Stimulated activated CD4-positive, alpha-beta T cell treated with anti-CD3 and anti-CD28 coated beads, Interleukin-4, amount 100 ng/mL, for 24 hours (primary cell): ENCODE results near the gene IL2RA.
"Not testable (repeated sequence)": the region's sequence is repeated elsewhere in the genome, so short reads cannot be mapped to it uniquely, and the experiment has no call there.

Experiments
- DNase-seq: peaks from one replicate; pipeline ENCODE4 v3.0.0-alpha.2; 2020

Gene IL2RA

DNA sequence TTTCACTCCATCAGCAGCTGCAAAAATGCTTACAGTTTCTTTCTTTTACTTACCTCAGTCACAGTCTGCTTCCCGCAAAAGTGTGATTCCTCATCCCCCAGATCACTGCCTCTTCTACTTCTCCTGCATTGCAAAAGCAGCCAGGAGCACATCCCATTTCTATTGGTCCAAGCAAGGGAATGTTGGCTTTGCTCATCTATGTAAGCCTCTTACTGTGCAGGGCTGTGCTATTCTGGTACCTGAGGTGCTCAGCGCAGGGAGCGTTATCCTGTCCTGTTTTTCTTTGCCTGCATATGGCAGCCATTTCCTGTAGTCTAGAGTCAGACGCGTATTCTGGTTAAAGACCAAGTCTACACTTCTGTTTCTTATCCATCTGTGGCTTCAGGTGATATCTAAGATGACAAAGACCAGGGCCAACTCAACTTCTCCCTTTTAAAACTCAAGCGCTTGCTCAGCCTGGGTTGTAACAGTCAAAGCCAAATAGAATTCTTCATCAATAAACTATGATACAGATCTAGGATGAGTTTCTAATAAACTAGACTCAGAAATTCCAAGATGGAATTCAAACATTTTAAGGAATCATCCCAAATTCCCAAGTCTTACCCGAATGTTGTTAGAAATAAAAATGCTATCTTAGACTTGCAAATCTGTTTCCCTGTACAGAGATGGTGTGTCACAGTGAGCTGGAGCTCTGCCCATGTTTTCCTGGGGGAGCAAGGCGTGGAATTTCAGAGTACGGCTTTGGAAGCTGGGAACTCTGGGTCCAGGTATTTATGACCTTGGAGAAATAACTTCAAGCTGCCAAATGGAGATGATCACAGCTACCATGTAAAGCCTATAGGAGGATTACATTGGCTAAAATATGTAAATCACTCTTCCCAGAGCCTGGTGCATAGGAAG, 20.6 kb upstream of the IL2RA start:
- DNase-seq, result no peak

DNA sequence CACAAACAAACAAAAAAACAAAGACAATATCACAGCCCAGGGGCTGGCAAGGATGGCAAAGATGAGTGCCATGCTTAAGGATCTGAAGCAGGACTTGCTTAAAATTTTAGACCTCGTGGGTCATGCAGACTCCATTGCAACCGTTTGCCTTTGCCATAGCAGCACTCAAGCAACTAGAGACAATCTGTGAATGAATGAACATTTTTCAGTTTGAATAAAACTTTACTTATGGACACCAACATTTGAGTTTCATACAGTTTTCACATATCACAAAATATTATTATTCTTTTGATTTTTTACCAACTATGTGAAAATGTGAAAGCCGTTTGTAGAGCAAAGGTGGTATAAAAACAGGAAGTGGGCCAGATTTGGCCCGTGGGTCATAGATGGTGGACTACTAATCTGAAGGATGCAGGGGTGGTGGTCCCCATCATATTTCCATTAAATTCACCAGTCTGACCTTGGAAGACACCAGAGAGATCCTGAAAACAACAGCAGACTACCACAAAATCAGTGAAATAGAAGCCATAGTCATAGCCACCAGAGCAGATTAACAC, 18.3 kb upstream of the IL2RA start:
- DNase-seq, result no peak

GRCh38 chr10:6079044-6079443, 16.9 kb upstream of the IL2RA start:
- no peak for DNase-seq

DNA sequence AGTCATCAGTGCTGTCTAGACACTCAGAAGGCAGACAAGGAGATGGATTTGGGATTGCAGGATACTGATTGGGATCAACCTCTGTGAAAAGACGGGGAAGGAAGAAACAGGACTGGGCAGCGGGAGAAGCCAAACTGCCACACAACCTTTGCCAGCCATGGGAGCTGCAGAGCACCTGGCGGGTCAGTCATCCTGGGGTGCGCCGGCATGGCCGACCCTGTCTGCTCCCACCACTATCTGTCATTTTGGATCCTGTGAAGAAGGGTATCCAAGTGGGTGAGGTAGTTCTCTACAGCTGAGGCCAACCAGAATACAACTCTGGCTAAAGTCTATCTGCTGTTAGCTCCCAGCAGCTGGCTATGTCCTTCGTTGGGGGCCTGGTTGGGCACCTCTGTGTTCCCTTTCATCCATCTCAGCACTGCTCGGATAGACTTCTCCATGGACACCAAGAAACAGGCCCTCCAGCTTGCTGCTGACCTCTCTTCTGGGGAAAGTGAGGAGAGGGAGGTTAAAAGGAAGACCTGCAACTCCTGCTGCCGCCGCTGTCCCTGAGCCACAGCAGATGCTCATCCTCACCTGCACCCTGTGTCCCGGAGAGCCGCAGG, 15.0 kb upstream of the IL2RA start:
- no peak for DNase-seq

DNA sequence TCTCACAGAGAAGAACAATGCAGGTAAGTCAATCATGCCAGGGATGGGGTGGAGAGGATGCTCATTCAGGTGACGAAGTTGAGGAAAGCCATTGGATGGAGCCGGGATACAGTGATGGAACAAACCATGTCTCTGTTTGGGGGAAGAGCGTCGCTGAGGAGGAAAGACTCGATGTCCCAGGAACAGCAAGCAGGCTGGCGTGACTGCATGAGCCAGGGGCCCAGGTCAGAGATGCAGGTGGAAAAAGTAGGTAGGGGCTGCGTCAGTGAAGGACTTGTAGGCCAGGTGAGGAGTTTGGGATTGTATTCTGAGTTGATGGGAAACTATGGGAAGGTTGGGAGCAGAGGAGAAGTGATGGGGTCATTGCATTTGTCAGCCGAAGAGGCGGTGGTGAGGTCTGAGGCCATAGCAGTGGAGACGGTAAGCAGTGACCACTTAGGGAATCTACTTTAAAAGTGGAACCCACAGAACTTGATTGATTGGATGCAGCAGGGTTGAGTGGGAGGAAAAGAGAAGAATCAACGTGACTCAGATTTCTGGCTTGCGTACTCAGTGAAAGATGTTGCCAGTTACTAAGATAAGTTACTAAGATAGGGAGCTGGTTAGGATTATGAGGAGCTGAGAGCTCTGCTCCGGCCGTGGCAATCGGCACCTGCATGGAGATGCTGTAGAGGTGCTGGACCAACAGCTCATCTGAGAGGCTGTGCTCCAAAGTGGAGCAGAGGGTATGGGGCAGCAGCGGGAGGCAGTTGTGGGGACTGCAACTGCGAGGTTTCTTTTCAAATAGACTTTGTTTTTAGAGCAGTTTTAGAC, 12.5 kb upstream of the IL2RA start:
- no peak for DNase-seq

GRCh38 chr10:6072215-6072934, 10.2 kb upstream of the IL2RA start:
- peak; percentile 55 for DNase-seq

DNA sequence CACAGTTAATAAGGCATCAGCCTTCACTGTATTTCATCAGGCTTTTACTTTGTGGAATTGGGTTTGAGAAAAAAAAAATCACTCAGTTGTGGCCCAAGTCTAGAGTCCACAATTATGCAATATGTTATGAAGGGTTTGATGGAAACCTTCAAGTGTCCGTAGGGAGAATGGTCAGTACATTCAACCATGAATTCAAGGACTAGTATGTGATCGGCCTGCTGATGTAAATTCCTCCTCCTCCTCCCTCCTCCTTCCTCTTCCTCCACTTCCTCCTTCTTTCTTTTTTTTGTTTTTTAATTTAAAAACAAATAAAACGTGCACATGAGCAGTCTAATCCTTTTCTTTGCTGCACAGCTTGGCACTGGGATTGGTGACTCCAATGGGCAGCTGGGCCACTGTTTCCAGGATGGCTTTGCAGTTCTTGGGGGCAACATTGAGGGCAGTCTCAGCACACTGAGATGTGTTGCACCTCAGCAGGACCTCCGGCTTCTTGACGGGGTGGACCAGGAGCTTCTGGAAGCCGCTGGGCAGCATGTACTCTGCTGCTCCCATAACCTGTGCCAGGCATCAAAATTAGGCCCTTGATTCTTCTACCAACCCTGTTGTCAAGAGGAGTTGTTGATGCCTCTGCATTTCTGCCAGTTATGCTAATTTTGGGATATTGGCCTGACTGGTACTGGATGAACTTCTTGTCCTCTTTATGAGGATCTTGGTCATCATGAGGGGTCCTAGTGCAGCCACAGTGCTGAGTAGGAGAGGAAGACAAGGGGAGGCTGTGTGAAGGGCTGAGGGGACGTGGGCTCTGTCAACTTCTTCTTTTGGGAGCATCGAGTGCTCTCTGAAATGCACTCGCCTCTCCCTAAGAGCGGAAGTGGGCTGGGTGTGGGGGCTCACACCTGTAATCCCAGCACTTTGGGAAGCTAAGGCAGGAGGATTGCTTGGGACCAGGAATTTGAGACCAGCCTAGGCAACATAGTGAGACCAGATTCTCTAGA, 9.3 kb upstream of the IL2RA start:
- DNase-seq, result no peak

- peak; percentile 82 for DNase-seq
Observed at GRCh38 chr10:6070660-6071059, 8.5 kb upstream of the IL2RA start.

- no peak for DNase-seq
Observed at GRCh38 chr10:6069081-6069931, 7.1 kb upstream of the IL2RA start.

GRCh38 chr10:6068422-6068821, 6.3 kb upstream of the IL2RA start:
- peak; percentile 45 for DNase-seq

- DNase-seq, result no peak
Observed at GRCh38 chr10:6068006-6068405, 5.8 kb upstream of the IL2RA start.

GRCh38 chr10:6067457-6067856, 5.3 kb upstream of the IL2RA start:
- DNase-seq, result no peak

- DNase-seq, result peak; percentile 2
Observed at GRCh38 chr10:6065835-6066234, 3.7 kb upstream of the IL2RA start.

DNA sequence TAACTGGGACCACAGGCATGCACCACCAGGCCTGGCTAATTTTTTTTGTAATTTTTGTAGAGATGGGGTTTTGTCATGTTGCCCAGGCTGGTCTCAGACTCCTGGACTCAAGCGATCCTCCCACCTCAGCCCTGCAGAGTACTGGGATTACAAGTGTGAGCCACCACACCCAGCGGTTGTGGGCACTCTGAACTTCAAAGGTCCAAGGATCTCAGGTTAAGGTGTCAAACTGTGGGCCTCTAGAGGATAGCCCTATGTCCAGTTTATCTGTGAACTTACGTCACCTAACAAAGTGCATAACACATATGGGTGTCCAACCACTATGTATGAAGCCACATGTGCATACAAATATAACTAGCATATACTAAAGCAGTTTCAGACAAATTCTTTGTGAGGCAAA, 3.2 kb upstream of the IL2RA start:
- DNase-seq, result peak; percentile 5

DNA sequence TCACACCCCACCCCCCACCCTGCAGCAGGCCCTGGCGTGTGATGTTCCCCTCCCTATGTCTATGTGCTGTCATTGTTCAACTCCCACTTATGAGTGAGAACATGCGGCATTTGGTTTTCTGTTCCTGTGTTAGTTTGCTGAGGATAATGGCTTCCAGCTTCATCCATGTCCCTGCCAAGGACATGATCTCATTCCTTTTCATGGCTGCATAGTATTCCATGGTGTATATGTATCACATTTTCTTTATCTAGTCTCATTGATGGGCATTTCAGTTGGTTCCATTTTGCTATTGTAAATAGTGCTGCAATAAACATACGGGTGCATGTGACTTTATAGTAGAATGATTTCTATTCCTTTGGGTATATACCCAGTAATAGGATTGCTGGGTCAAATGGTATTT, 2.6 kb upstream of the IL2RA start:
- DNase-seq, result not testable (repeated sequence)

DNA sequence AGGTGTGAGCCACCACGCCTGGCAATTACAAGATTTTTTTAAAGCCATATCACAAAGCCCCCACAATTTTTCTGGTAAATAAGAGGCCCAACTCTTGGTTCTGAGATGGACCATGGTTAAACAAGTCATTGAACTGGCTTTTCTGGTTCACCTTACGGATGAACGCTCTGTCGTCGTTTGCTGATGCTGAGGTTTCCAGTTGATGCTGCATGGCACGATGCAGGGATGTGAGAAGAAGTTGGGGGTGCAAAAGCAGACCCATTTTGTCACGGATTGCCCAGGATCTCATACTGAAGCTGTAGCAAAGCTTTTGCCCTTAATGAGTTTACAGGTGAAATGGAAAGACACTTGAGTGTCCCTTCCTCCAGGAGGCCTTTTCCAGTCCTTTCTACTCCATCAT, 2.0 kb upstream of the IL2RA start:
- DNase-seq, result no peak

DNA sequence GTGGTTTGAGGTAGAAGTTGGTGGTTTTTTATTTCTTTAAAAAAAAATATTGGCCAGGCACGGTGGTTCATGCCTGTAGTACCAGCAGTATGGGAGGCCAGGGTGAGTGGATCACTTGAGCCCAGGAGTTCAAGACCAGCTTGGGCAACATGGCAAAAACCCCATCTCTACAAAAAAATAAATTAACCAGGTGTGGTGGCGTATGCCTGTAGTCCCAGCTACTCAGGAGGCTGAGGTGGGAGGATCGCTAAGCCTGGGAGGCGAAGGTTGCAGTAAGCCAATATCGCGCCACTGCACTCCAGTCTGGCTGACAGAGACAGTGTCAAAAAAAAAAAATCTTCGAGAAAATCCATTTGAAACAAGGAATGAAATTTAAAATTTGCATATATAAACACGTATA, 1.1 kb downstream of the IL2RA start:
- peak; percentile 23 for DNase-seq

GRCh38 chr10:6059506-6059905, 2.7 kb downstream of the IL2RA start:
- DNase-seq, result peak; percentile 6

DNA sequence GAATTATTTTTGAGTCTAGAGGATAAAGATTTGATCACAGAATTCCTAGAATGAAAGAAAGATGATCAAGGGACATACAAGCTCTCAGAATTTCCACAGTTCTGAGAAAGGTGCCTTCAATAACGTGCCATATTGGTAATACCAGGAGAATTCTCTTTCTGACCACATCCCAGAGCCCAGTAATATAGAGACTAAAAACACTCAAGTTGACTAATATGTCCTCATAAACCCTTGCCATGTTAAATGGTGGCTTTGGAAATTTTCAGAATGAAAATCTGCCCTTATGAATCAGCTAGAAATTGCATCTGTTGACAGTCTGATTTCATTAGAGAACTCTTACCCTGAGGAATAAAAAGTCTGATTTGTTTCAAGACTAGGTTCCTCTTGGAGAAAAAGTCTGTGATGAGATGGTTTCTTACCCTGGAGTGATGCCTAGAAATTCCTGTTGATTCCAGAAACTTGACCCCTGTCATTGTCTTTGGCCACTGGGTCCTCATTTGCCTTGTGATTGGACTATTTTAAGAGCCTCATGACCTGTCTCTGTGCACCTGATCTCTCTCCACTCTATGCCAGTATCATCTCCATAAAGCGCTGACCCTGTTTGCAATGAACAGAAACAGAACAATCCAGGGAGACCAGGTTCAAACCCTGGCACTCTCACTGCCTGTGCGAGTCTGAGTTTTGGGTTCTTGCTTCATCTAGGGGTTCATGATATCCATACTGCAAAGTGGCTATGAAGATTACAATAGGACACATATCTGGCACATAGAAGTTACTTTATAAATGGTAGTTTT, 3.3 kb downstream of the IL2RA start:
- DNase-seq, result peak; percentile 33
